GM19193 (cell line): Measurements from ENCODE around the gene STAT5B.

Experiments used
- POLR2A ChIP-seq: IDR thresholded peaks from 4 replicates; pipeline ENCODE4 v1.6.1; 2011; ENCODE audit not compliant: insufficient read depth, insufficient read length; ENCODE audit errors: extremely low read depth

STAT5B gene

GRCh38 chr17:42289611-42290181, 13.5 kb upstream of the STAT5B start:
- no peak for TF ChIP-seq POLR2A

- TF ChIP-seq POLR2A, result no peak
These were observed 12.8 kb upstream of the STAT5B start for GRCh38 chr17:42288803-42289610.

GRCh38 chr17:42287977-42288802, 12.0 kb upstream of the STAT5B start, which contains the start of gene STAT5A:
STAT5A (plus strand) TSS chr17:42288498; CDS start chr17:42289412, 914 bp downstream.
- peak; percentile 68 for TF ChIP-seq POLR2A

GRCh38 chr17:42287305-42287976, 11.2 kb upstream of the STAT5B start:
- TF ChIP-seq POLR2A, result peak; percentile 67

- no peak for TF ChIP-seq POLR2A
These were observed 10.4 kb upstream of the STAT5B start for GRCh38 chr17:42286411-42287221.

- TF ChIP-seq POLR2A, result no peak
These were observed 9.3 kb upstream of the STAT5B start for GRCh38 chr17:42285346-42286050.

- no peak for TF ChIP-seq POLR2A
These were observed 8.4 kb upstream of the STAT5B start for GRCh38 chr17:42284566-42284965.

GRCh38 chr17:42284024-42284369, 7.8 kb upstream of the STAT5B start:
- TF ChIP-seq POLR2A, result no peak

- no peak for TF ChIP-seq POLR2A
These were observed 7.2 kb upstream of the STAT5B start for GRCh38 chr17:42283241-42284023.

GRCh38 chr17:42282478-42283080, 6.4 kb upstream of the STAT5B start:
- no peak for TF ChIP-seq POLR2A

- TF ChIP-seq POLR2A, result no peak
These were observed 5.4 kb upstream of the STAT5B start for GRCh38 chr17:42281571-42282096.
